Measurements from ENCODE around the gene KCNIP1.

- TF ChIP-seq CTCF (IDR thresholded peaks at IDR 0.05) (no peak), POLR2AphosphoS5 (IDR thresholded peaks at IDR 0.05; ENCODE audit: insufficient read depth in 1 of 2, low read depth in 1 of 2) (no peak), POLR2A (IDR thresholded peaks at IDR 0.05) (no peak)
Observed at GRCh38 chr5:170524576-170524975, 20.8 kb downstream of the KCNIP1 start.
